T-helper 2 cell treated with Interferon-gamma antibody and Interleukin-4, amounts not matched to agents 100 ng/mL and 5 ng/mL, for 36 hours (primary cell): ENCODE results near the gene ITSN2. TPM values are rescaled to one million over a fixed set of nuclear protein-coding genes. Genes with fewer than 3 reads are reported as not detected.
"Not testable (repeated sequence)": the region's sequence is repeated elsewhere in the genome, so short reads cannot be mapped to it uniquely, and the experiment has no call there.

ENCODE experiments used
- intact Hi-C: fragments of 100-400 bp; cut with micrococcal nuclease; formaldehyde crosslinking; loops from one replicate; pipeline ENCODE4 v1.15.1; 2023
- total RNA-seq: library from RNA; stranded (reverse); gene quantifications from 2 replicates; pipeline ENCODE4 v1.2.3, GENCODE V29; 2022

Gene ITSN2
- total RNA-seq, 1 donor from 2014 or later, result 64.2 TPM

- intact Hi-C loops, result no loop called here
Observed at GRCh38 chr2:24221343-24222050, 138.8 kb downstream of the ITSN2 start.

DNA sequence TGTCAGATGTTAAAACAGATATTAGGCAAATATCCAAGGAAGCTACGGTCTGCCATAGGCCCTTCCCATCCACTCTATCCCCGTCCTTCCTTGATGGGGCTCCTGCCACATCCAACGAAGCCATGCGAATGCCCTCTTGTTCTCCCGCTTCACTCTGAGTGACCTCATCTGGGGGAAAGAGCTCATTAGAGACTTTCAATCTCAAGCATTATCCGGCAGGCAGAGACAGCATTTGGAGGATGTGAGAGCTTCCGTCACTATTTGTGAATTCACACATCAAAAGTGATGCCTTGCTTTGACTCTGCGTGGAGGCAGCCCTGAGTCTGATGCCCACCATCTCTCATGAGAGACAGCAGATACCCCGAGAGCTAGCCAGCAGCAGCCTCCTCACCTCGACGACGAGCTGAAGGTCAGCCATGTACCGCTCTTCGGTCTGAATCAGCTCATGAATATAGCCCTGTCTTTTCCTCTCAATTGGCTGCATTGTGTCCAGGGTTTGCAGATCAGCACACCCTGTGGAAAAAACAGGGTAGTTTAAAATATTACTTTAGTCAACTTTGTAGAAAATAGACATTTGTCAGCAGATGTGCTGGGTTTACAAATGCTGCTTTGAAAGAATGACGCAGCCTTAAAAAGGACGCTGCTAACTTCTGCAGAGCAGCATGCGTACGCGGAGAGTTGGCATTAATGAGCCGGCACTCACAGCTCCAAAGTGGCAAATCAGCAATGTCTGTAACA, 139.6 kb downstream of the ITSN2 start:
- intact Hi-C loops, result no loop called here

DNA sequence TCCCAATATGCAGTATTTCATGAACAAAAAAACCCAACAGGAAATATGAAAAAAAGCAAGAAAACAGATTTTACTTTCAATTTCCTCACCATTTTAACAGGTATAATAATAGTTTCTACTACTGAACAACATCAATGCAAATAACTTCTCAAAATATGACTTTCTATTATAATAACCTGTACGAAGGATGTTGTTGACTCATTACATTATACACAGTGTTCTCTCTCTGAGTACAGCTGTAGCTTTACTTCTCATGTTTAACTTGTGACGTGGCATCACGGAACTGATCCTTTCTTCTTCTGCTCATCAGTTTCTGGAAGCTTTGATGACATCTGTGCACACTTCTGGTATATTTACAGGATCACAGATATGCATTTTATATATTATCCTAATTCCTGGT, 145.5 kb downstream of the ITSN2 start:
- intact Hi-C loops, result no loop called here

GRCh38 chr2:24211408-24211807, 148.9 kb downstream of the ITSN2 start:
- intact Hi-C loops, result no loop called here

- intact Hi-C loops, result no loop called here
Observed at GRCh38 chr2:24210723-24211122, 149.6 kb downstream of the ITSN2 start.

GRCh38 chr2:24210106-24210455, 150.3 kb downstream of the ITSN2 start:
- intact Hi-C loops, result no loop called here

- intact Hi-C loops, result no loop called here
Observed at GRCh38 chr2:24209389-24210105, 150.8 kb downstream of the ITSN2 start.

GRCh38 chr2:24208490-24208889, 151.8 kb downstream of the ITSN2 start:
- intact Hi-C loops, result no loop called here

GRCh38 chr2:24207359-24207758, 153.0 kb downstream of the ITSN2 start:
- intact Hi-C loops, result no loop called here

- intact Hi-C loops, result no loop called here
Observed at GRCh38 chr2:24206714-24207113, 153.6 kb downstream of the ITSN2 start.

- intact Hi-C loops, result no loop called here
Observed at GRCh38 chr2:24206242-24206641, 154.1 kb downstream of the ITSN2 start.

DNA sequence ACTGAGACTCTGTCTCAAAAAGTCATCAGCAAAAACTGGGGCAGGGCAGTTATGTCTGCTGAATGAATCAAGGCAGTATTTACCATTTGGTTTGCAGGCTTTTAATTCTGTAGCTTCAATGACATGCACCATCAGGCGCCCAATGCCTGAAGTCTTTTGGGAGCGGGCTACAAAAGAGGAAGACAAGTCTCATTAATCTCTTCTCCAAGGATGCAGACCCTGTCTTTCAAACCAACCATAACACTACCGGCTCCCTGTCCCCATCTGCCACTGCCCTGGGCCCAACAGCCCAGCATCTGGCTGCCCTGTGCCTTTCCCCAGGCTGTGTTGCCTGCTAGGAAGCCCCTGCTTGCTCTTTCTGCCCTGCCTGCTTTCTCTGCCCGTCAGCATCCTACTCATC, 155.2 kb downstream of the ITSN2 start:
- intact Hi-C loops, result no loop called here

DNA sequence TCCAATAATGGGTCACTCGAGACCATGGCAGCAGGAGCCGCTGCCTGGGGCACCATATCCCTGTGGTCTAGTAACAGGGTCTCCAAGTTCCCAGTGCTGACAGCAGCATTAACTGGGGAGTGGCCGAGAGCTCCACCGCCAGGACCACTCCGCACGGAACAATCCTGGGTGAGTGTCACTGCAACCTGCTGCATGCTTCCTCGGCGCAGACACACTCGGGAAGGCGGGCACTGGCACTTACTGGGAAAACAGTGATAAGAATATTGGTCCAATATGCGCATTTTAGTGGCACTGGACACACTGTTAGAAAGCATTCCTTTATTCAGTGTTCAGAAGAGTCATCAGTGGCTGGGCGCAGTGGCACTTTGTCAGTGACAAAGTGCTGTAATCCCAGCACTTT, 155.8 kb downstream of the ITSN2 start:
- intact Hi-C loops, result no loop called here

DNA sequence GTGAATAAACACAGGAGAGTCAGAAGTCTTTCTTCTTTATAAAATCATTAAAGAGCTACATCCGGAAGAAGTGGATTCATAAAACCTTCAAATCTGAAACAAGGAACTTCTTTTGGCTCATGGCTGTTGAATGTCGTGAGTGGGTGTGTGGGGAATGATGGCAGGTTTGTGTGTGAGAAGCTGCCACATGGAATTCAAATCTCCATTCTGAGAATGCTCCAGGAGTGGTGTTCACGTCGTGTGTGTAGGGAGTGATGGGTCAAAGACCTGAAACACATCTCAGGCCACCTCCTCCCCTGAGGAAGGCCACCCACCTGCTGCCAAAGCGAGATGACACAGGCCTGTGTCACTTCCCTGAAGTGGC, 156.6 kb downstream of the ITSN2 start:
- intact Hi-C loops, result no loop called here

GRCh38 chr2:24203029-24203786, 157.1 kb downstream of the ITSN2 start:
- intact Hi-C loops, result no loop called here

DNA sequence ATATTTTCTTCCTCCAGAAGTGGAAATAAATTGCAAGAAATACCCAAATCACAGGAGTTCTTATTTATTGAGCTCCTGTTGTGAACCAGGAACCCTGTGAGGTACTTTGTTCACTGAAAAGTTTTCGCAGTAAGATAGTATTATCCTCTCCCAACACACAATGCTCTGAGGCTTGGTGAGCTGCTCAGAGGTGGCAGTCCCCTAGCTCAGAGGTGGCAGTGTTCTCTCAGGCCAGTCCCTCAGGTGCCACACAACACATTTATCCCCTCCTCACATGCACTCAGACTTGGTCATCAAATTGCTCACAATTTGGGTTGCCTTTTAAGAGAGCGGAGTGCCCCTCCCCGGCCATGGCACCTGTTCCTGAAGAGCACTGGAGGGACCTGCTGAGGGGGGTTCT, 159.5 kb downstream of the ITSN2 start:
- intact Hi-C loops, result no loop called here

GRCh38 chr2:24199968-24200590, 160.3 kb downstream of the ITSN2 start:
- intact Hi-C loops, result no loop called here

- intact Hi-C loops, result not testable (repeated sequence)
Observed at GRCh38 chr2:24197213-24197612, 163.1 kb downstream of the ITSN2 start.

DNA sequence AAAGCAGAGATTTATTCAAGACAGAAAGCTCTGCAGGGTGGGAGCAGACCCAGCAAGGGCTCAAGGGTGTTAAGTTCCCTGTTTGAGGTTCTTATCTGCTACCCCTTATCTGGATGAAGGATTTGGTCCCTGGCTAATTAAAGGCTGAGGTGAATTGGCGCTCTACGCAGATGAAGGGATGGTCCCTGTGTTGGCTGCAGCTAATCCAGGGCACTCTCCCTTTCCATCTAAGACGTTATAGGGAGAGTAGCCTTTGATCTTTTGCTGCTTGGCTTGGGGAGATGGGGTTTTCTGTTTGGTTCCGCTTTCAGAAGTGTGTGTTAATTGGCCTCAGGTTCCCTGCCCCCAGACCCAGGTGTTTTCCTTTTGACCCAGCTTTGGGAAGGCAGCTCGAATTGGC, 168.5 kb downstream of the ITSN2 start:
- intact Hi-C loops, result no loop called here

DNA sequence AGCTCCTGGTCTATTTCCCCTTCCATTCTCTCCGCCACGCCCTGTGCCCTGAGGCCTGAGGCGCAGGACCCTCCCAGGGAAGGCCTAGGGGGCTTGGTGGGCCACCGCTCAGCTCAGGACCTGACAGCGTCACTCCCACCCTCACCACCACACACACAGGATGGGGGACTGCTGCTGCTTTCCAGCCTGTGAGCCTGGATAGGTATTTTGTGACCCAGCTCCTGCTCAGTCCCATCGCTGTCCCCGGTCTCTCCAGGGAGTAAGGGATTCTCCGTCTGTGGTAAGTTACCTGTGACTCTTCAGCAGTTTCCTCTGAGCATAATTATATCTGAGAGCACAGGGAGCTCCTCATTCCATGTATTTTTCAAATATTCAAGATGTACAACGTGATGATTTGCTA, 169.2 kb downstream of the ITSN2 start:
- intact Hi-C loops, result no loop called here

- intact Hi-C loops, result no loop called here
Observed at GRCh38 chr2:24190503-24190902, 169.8 kb downstream of the ITSN2 start.
